ENCODE results near the gene OR5B2.

- no peak for TF ChIP-seq CTCF (IDR thresholded peaks at IDR 0.05)
- no peak for TF ChIP-seq POLR2A (IDR thresholded peaks at IDR 0.05)
Observed at GRCh38 chr11:58390551-58391063, 37.3 kb downstream of the OR5B2 start.
